Measurements from ENCODE around the gene ZMYM2.
"Not testable (repeated sequence)": the region's sequence is repeated elsewhere in the genome, so short reads cannot be mapped to it uniquely, and the experiment has no call there.

- not testable (repeated sequence) for TF ChIP-seq CTCF (IDR thresholded peaks at IDR 0.05); CBFB (CRISPR knock-in tag; IDR thresholded peaks at IDR 0.05; ENCODE audit: low read depth)
Observed at GRCh38 chr13:20042603-20043002, 84.1 kb downstream of the ZMYM2 start.
